ENCODE data around the gene GFY. TPM values are rescaled to one million over a fixed set of nuclear protein-coding genes. Genes with fewer than 3 reads are reported as not detected.
A peak's percentile ranks its signal among the peaks of the same experiment; 100 is the strongest.

Gene GFY
- total RNA-seq, 4 donors from 2014 or later, result not detected

- DNase-seq, result no peak
- Histone ChIP-seq H3K27ac (no peak overlapping the region), H3K4me3 (no peak overlapping the region), H3K9me3 (no peaks in the 10 kb centered on the region), H3K27me3 (no peaks in the 10 kb centered on the region), H3K4me1 (peaks cover 0 to 2% of the 10 kb centered on the region in 2 donors), H3K36me3 (no peaks in the 10 kb centered on the region)
- TF ChIP-seq CTCF (IDR thresholded peaks at IDR 0.05) (no peak), POLR2A (IDR thresholded peaks at IDR 0.05) (no peak)
- intact Hi-C loops (cut with DNase I; ENCODE audit: low total_unique reads), result no loop called here
Measured at GRCh38 chr19:49461656-49462055, 36.5 kb downstream of the GFY start.

GRCh38 chr19:49462492-49462891 is 37.3 kb downstream of the GFY start:
- Histone ChIP-seq H3K27me3 (no peaks in the 10 kb centered on the region), H3K27ac (no peak overlapping the region), H3K9me3 (no peaks in the 10 kb centered on the region), H3K36me3 (no peaks in the 10 kb centered on the region), H3K4me3 (no peak overlapping the region), H3K4me1 (no peaks in the 10 kb centered on the region)
- intact Hi-C loops (cut with DNase I; ENCODE audit: low total_unique reads), result no loop called here
- TF ChIP-seq CTCF (IDR thresholded peaks at IDR 0.05), result no peak
- DNase-seq, result no peak

GRCh38 chr19:49463960-49464740 is 39.0 kb downstream of the GFY start:
- H3K36me3 ChIP-seq, result no peaks in the 10 kb centered on the region
- H3K4me1 ChIP-seq, result no peaks in the 10 kb centered on the region
- H3K9me3 ChIP-seq, result no peaks in the 10 kb centered on the region
- H3K27ac ChIP-seq, result no peak overlapping the region
- TF ChIP-seq POLR2A (IDR thresholded peaks at IDR 0.05), result no peak
- no peak for TF ChIP-seq CTCF (IDR thresholded peaks at IDR 0.05)
- no peaks in the 10 kb centered on the region for H3K27me3 ChIP-seq
- no peak for DNase-seq
- no peak overlapping the region for H3K4me3 ChIP-seq
- intact Hi-C loops (cut with DNase I; ENCODE audit: low total_unique reads), result no loop called here

GRCh38 chr19:49465371-49465770 is 40.2 kb downstream of the GFY start:
- DNase-seq, result no peak
- Histone ChIP-seq H3K4me3 (no peak overlapping the region), H3K27me3 (no peaks in the 10 kb centered on the region), H3K9me3 (no peaks in the 10 kb centered on the region), H3K4me1 (no peaks in the 10 kb centered on the region), H3K27ac (no peak overlapping the region), H3K36me3 (no peaks in the 10 kb centered on the region)
- intact Hi-C loops (cut with DNase I; ENCODE audit: low total_unique reads), result no loop called here
- no peak for TF ChIP-seq CTCF (IDR thresholded peaks at IDR 0.05)

GRCh38 chr19:49468199-49468598 is 43.0 kb downstream of the GFY start:
- Histone ChIP-seq H3K27me3 (no peaks in the 10 kb centered on the region), H3K4me1 (no peaks in the 10 kb centered on the region), H3K4me3 (no peak overlapping the region), H3K9me3 (no peaks in the 10 kb centered on the region), H3K27ac (peak overlapping the region; percentile 51 to 57), H3K36me3 (no peaks in the 10 kb centered on the region)
- TF ChIP-seq POLR2A (IDR thresholded peaks at IDR 0.05), result no peak
- TF ChIP-seq CTCF (IDR thresholded peaks at IDR 0.05), result no peak
- DNase-seq, result no peak
- intact Hi-C loops (cut with DNase I; ENCODE audit: low total_unique reads), result no loop called here
